ENCODE data around the gene FARS2. TPM values are rescaled to one million over a fixed set of nuclear protein-coding genes. Genes with fewer than 3 reads are reported as not detected.

FARS2 gene
- polyA plus RNA-seq, 3 donors: 12.2 to 21.6 (median 17.7) TPM

DNA sequence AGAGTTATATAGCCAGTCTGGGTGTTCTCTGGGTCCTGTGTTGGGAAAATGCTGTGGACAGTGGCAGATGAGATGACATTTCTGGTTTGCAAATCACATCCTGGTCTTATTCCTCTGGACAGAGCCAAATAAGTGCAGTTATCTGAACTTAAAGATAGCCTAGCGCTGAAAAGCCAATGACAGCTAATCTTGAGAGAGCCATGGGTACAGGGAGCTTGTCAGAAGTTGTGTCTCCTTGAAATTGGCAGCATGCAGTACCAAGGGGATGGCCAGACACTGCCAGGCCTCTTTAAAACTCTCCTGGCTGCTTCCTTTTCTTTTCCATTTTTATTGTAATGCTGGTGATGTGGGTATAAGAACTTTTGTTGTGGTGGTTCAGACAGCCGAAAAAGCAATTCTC is 362.5 kb downstream of the FARS2 start:
- no peaks in the 10 kb centered on the region for H3K9me3 Mint-ChIP-seq
- Histone ChIP-seq H3K4me2 (replicated peaks; ENCODE audit: extremely low read depth, low read length, poor library complexity, severe bottlenecking) (no peak overlapping the region), H3K9me3 (replicated peaks in 1 of 2; ENCODE audit: control insufficient read depth in 1 of 2, insufficient read depth in 1 of 2, low read length in 2 of 2) (no peaks in the 10 kb centered on the region), H4K20me1 (ENCODE audit: insufficient read depth, low read length) (no peaks in the 10 kb centered on the region), H3K27me3 (ENCODE audit: control insufficient read depth in 2 of 2, insufficient read depth in 2 of 2, low read length in 2 of 2) (no peaks in the 10 kb centered on the region), H3K9ac (ENCODE audit: insufficient read depth, low read length, poor library complexity, severe bottlenecking) (no peak overlapping the region), H3K27ac (ENCODE audit: low read depth in 1 of 2, low read length in 2 of 2) (no peak overlapping the region), H3K79me2 (ENCODE audit: insufficient read depth, low read length) (no peaks in the 10 kb centered on the region), H3K4me1 (ENCODE audit: control insufficient read depth in 1 of 2, insufficient read depth in 2 of 2, low read length in 2 of 2) (peaks cover 2 to 10% of the 10 kb centered on the region in 2 donors), H3K4me3 (replicated peaks in 1 of 3; ENCODE audit: low read depth in 2 of 3, low read length in 3 of 3) (no peak overlapping the region), H2AFZ (ENCODE audit: insufficient read depth, low read depth, low read length, poor library complexity, severe bottlenecking) (no peak overlapping the region), H3K36me3 (replicated peaks in 1 of 2; ENCODE audit: control insufficient read depth in 1 of 2, insufficient read depth in 2 of 2, low read length in 2 of 2) (no peaks in the 10 kb centered on the region)
- no peak overlapping the region for H3K4me3 Mint-ChIP-seq
- 100% methylated on average over 1 of the region's 2 CpGs for WGBS (ENCODE audit: insufficient coverage)
- peaks cover 7% of the 10 kb centered on the region for H3K4me1 Mint-ChIP-seq
- H3K36me3 Mint-ChIP-seq: peaks cover 11 to 15% of the 10 kb centered on the region in 2 donors
- no peak for DNase-seq
- TF ChIP-seq, protein P1, sequence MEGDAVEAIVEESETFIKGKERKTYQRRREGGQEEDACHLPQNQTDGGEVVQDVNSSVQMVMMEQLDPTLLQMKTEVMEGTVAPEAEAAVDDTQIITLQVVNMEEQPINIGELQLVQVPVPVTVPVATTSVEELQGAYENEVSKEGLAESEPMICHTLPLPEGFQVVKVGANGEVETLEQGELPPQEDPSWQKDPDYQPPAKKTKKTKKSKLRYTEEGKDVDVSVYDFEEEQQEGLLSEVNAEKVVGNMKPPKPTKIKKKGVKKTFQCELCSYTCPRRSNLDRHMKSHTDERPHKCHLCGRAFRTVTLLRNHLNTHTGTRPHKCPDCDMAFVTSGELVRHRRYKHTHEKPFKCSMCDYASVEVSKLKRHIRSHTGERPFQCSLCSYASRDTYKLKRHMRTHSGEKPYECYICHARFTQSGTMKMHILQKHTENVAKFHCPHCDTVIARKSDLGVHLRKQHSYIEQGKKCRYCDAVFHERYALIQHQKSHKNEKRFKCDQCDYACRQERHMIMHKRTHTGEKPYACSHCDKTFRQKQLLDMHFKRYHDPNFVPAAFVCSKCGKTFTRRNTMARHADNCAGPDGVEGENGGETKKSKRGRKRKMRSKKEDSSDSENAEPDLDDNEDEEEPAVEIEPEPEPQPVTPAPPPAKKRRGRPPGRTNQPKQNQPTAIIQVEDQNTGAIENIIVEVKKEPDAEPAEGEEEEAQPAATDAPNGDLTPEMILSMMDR (IDR thresholded peaks at IDR 0.05): no peak
- intact Hi-C loops (cut with micrococcal nuclease): no loop called here
- H3K27me3 Mint-ChIP-seq (ENCODE audit: low read depth in 3 of 3): peaks cover 0 to 3% (median 0%) of the 10 kb centered on the region in 3 donors
- no peak overlapping the region for H3K27ac Mint-ChIP-seq

DNA sequence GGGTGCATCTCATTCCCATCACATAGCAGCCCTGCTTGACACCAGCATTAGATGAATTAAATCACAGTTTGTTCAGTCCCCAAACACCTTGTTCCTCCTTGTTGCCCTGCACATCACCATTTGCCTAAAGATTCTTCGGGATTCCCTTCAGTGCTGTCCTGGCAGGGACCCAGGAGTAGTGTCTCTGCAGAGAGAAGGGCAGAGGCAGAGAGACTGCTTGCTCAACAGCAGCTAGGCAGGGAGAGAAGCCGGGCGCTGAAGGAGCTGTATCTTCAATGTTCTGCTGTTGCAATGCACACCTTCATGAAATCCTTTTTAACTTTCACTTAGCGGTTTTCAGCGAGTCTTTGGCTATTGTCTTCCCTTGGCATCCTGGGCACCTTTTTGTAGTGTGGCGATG is 362.9 kb downstream of the FARS2 start:
- Mint-ChIP-seq H3K4me1 (peaks cover 7% of the 10 kb centered on the region), H3K27ac (no peak overlapping the region), H3K27me3 (ENCODE audit: low read depth in 3 of 3) (peaks cover 0 to 3% (median 0%) of the 10 kb centered on the region in 3 donors), H3K9me3 (no peaks in the 10 kb centered on the region), H3K4me3 (no peak overlapping the region), H3K36me3 (peaks cover 11 to 15% of the 10 kb centered on the region in 2 donors)
- H3K9me3 ChIP-seq (replicated peaks in 1 of 2; ENCODE audit: control insufficient read depth in 1 of 2, insufficient read depth in 1 of 2, low read length in 2 of 2): no peaks in the 10 kb centered on the region
- H3K79me2 ChIP-seq (ENCODE audit: insufficient read depth, low read length): no peaks in the 10 kb centered on the region
- no peak overlapping the region for H2AFZ ChIP-seq (ENCODE audit: insufficient read depth, low read depth, low read length, poor library complexity, severe bottlenecking)
- no peaks in the 10 kb centered on the region for H3K36me3 ChIP-seq (replicated peaks in 1 of 2; ENCODE audit: control insufficient read depth in 1 of 2, insufficient read depth in 2 of 2, low read length in 2 of 2)
- H3K27ac ChIP-seq (ENCODE audit: low read depth in 1 of 2, low read length in 2 of 2): no peak overlapping the region
- TF ChIP-seq, protein P1 (IDR thresholded peaks at IDR 0.05): no peak
- H3K9ac ChIP-seq (ENCODE audit: insufficient read depth, low read length, poor library complexity, severe bottlenecking): no peak overlapping the region
- no peaks in the 10 kb centered on the region for H3K27me3 ChIP-seq (ENCODE audit: control insufficient read depth in 2 of 2, insufficient read depth in 2 of 2, low read length in 2 of 2)
- intact Hi-C loops (cut with micrococcal nuclease): no loop called here
- H3K4me1 ChIP-seq (ENCODE audit: control insufficient read depth in 1 of 2, insufficient read depth in 2 of 2, low read length in 2 of 2): peaks cover 2 to 10% of the 10 kb centered on the region in 2 donors
- no peak overlapping the region for H3K4me2 ChIP-seq (replicated peaks; ENCODE audit: extremely low read depth, low read length, poor library complexity, severe bottlenecking)
- no peak for DNase-seq
- H4K20me1 ChIP-seq (ENCODE audit: insufficient read depth, low read length): no peaks in the 10 kb centered on the region
- WGBS (ENCODE audit: insufficient coverage): 87% methylated on average over 3 of the region's 6 CpGs
- H3K4me3 ChIP-seq (replicated peaks in 1 of 3; ENCODE audit: low read depth in 2 of 3, low read length in 3 of 3): no peak overlapping the region

All from CD14-positive monocyte (primary cell).